Activated T-cell treated with anti-CD3 and anti-CD28 coated beads, Interleukin-2, amount 50 U/mL, for 1 hour (primary cell): ENCODE measurements around the gene RHOXF1.
"Not testable (repeated sequence)": the region's sequence is repeated elsewhere in the genome, so short reads cannot be mapped to it uniquely, and the experiment has no call there.

Experiments
- DNase-seq: peaks from one replicate; pipeline ENCODE4 v3.0.0-alpha.2; 2020

The RHOXF1 gene

DNA sequence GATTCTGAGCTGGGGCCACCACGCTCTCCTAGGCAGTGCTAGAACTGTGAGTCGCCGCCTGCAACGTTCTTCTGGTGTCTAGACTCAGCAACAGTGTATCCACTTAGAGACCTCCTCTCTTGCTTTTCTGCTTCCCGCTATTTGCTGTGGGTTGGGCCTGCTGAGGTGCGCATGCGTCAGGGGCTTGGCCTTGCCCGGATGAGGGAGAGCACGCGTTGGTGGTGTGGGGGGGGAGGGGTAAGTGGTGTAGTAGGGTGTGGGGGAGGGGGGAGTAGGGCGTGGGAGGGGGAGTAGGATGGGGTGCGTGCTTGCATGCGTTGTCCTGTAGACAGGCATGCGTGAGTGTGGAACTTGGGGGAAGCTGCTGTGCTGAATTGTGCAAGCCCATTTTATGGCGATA is 38.1 kb downstream of the RHOXF1 start, which contains the start of gene RHOXF2B:
RHOXF2B (minus strand) TSS at position 101 of the 400 bp plus-strand sequence. CDS start 138 bp downstream, outside the sequence.
- DNase-seq, result not testable (repeated sequence)

DNA sequence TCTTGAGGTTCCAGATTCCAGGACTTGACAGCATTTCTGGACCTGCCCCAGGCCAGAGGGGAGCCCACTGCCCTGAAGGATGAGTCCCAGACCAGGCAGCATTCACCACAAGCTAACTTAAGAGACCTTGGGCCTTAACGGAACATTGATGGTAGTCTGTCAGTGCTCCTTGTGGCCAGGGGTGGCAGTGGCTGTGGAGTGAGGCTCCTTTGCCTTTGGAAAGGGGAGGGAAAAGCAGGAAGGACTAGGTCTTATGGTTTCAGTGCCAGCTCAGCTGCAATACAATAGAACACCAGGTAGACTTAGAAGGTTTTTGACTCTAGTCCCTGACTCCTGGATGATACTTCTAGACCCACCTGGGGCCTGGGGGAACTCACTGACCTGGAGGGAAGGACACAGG is 49.5 kb downstream of the RHOXF1 start:
- not testable (repeated sequence) for DNase-seq
